Measurements from ENCODE around the gene KLHL29.

- TF ChIP-seq CTCF (IDR thresholded peaks at IDR 0.05; ENCODE audit: insufficient read depth, low read length) (no peak), REST (IDR thresholded peaks at IDR 0.05; ENCODE audit: insufficient replicate concordance, low read depth) (no peak), POLR2AphosphoS5 (IDR thresholded peaks at IDR 0.05; ENCODE audit: low read depth) (no peak), SPI1 (IDR thresholded peaks at IDR 0.05; ENCODE audit: borderline replicate concordance, low read depth) (no peak), GABPA (IDR thresholded peaks at IDR 0.05; ENCODE audit: low read depth) (no peak)
Measured at GRCh38 chr2:23564615-23564960, 179.6 kb downstream of the KLHL29 start.

Data from HL-60 (cell line).